GM18499 (cell line): ENCODE measurements around the gene MAML2.
A peak's percentile ranks its signal among the peaks of the same experiment; 100 is the strongest.

Experiments used
- ATAC-seq: cut with Tn5 transposase; IDR thresholded peaks from one replicate; pipeline ENCODE4 v1.9.1; 2021; ENCODE audit warnings: moderate number of reproducible peaks; ENCODE audit not compliant: insufficient read depth, unreplicated experiment

The MAML2 gene

GRCh38 chr11:96339706-96340554 lies 3.1 kb downstream of the MAML2 start:
- no peak for ATAC-seq

GRCh38 chr11:96338910-96339705 lies 3.9 kb downstream of the MAML2 start:
- ATAC-seq = no peak

GRCh38 chr11:96337541-96338431 lies 5.2 kb downstream of the MAML2 start:
- peak; percentile 33 for ATAC-seq

GRCh38 chr11:96335388-96335787 lies 7.6 kb downstream of the MAML2 start:
- ATAC-seq = no peak

- ATAC-seq = no peak
Observed at GRCh38 chr11:96334219-96334618, 8.8 kb downstream of the MAML2 start.

GRCh38 chr11:96333191-96333719 lies 9.7 kb downstream of the MAML2 start:
- ATAC-seq = no peak

GRCh38 chr11:96332126-96332771 lies 10.7 kb downstream of the MAML2 start:
- ATAC-seq = no peak

GRCh38 chr11:96331699-96332116 lies 11.3 kb downstream of the MAML2 start:
- no peak for ATAC-seq

GRCh38 chr11:96330511-96330859 lies 12.5 kb downstream of the MAML2 start:
- ATAC-seq = no peak

GRCh38 chr11:96329855-96330510 lies 13.0 kb downstream of the MAML2 start:
- ATAC-seq = no peak

GRCh38 chr11:96329419-96329818 lies 13.6 kb downstream of the MAML2 start:
- no peak for ATAC-seq

GRCh38 chr11:96328395-96329010 lies 14.5 kb downstream of the MAML2 start:
- ATAC-seq = no peak

- ATAC-seq = no peak
Observed at GRCh38 chr11:96326959-96327358, 16.0 kb downstream of the MAML2 start.

GRCh38 chr11:96324912-96325311 lies 18.1 kb downstream of the MAML2 start:
- ATAC-seq = no peak

GRCh38 chr11:96323642-96323985 lies 19.4 kb downstream of the MAML2 start:
- no peak for ATAC-seq

GRCh38 chr11:96322775-96323641 lies 20.0 kb downstream of the MAML2 start:
- ATAC-seq = no peak

- ATAC-seq = no peak
Observed at GRCh38 chr11:96321091-96321490, 21.9 kb downstream of the MAML2 start.
